NCI-H226 (cell line): ENCODE data around the gene PITRM1.

Experiments used
- DNase-seq: peaks from one replicate; pipeline ENCODE4 v3.0.0-alpha.2; 2015

PITRM1 gene

DNA sequence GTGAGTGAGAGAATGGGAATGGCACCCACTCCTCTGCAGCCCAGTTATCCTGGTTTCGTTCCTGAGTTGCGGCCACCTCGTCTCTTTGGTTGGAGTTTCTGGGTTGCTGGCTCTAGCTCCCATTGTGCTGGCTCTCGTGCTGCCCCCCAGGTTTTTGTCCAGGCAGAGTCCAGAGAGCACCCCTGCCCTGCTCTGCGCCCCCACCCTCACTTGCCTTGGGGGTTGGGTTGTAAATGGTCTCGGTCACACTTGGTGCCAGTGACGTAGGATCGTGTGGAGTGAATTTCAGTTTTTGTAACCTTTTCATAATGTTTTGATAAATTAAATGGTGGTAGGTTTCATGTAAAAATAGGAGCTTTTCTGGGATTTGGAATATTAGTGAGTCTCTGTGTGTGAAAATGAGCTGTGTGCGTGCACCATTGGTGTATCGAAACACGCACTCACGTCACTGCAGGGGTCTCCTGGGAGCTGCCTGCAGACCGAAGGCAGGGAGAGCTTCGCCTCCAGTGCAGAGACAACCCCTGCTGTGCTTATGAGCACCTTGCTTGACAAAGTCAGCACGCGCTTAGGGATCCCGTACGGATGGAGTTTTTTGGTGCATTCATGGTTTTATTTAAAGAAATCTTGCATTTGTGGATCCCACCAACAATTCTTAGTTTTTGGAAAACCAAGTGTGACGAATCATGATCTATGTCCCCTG is 72.3 kb downstream of the PITRM1 start:
- DNase-seq, result no peak

DNA sequence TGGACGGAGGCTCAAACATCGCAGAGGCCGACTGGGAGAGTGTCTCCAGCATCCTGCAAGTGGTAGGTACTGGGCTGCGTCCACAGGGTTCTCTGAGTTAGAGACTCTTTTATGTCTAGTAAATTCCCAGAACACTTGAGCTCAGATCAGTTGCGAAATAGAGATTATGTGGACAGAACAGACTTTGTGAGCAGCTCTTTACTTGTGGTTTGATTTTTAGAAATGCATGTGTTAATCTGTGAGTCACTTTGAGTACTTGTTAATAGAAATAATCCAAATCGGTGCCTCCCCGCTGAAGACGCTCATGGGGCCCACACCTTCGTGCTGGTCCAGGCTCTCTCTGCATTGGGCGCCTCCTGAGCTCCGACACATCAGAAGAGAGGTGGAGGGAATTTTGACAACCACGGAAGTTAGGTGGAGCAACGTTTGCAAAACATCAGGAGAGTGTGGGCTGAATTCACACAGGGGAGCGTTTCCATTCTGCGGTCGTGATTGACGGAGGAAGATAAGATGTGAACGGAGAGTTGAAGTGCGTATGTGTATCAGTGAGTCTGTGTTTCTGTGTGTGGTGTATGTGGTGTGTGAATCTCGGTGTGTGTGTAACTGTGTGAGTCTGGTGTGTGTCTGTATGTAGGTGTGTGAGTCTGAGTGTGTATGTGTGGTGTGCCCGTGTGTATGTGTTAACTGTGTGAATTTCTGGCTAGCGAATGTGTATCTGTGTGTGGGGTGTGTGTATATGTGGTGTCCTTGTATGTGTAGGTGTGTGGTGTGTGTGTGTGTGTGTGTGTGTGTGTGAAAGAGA is 73.1 kb downstream of the PITRM1 start:
- DNase-seq, result peak; percentile 68

- DNase-seq, result no peak
These were observed 73.9 kb downstream of the PITRM1 start for GRCh38 chr10:3098689-3099088.

DNA sequence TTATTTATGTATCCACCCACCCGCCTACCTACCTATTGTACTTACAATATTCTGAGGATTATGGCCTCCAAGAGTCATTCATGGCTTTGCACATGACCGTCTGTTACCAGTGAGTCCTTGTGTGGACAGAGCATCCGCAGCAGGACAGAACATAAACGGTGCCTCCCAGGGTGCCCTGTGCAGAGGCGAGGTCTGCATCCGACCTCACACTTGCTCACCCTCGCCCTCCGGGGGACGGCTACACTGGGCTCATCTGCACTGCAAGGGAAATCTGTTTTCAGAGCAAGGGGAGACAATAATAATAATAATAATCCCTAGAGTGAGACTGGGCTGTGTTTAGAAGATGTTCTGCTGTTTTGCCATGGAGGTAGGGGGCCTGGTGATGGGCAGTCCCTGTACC is 75.4 kb downstream of the PITRM1 start:
- DNase-seq, result no peak

DNA sequence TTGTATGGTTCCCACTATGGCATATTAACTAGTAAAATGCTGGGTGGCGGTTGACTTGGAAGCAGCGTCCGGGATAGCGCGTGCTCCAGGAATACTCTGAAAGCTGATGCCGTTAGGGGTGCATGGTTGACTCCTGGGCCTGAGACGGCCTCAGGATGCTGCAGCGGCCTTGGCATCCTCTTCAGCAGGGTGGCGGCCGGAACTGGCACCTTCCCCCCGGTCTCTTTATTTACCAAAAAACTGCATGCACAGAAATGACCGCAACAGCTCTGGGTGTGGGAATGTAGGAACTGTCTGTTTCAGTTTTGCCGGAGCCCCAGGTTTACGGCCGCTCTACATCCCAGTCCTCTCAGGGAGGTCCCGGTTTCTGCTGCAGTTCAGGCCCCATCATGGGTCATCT is 76.4 kb downstream of the PITRM1 start:
- no peak for DNase-seq

GRCh38 chr10:3095373-3096139 is 77.0 kb downstream of the PITRM1 start:
- DNase-seq, result peak; percentile 90

GRCh38 chr10:3094609-3095036 is 78.0 kb downstream of the PITRM1 start:
- peak; percentile 51 for DNase-seq

- DNase-seq, result no peak
These were observed 78.6 kb downstream of the PITRM1 start for GRCh38 chr10:3093996-3094395.

- no peak for DNase-seq
These were observed 80.7 kb downstream of the PITRM1 start for GRCh38 chr10:3091921-3092320.

- peak; percentile 83 for DNase-seq
These were observed 81.4 kb downstream of the PITRM1 start for GRCh38 chr10:3090914-3091787.

DNA sequence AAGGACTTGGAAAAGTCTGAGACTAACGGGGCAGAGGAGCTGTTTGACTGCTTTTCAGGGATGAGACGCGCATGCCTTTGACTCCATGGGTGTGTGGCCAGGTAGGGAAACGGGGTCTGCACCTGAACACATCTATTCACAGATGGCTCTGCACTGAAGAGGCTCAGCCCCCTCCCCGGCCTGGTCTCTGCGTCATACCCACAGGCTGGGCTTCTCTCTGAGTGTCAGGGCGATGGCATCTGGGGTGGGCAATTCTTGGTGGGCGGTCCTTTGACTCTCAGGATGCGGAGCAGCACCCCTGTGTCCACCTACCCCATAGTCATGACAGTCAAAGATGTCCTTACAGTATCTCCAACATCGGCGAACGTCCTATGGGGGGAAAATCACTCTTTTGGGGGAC is 82.2 kb downstream of the PITRM1 start:
- DNase-seq, result no peak
